ENCODE measurements around the gene ADCY9.
"Not testable (repeated sequence)": the region's sequence is repeated elsewhere in the genome, so short reads cannot be mapped to it uniquely, and the experiment has no call there.

The ADCY9 gene

GRCh38 chr16:4064950-4065352 lies 51.3 kb downstream of the ADCY9 start:
- no peak for DNase-seq

DNA sequence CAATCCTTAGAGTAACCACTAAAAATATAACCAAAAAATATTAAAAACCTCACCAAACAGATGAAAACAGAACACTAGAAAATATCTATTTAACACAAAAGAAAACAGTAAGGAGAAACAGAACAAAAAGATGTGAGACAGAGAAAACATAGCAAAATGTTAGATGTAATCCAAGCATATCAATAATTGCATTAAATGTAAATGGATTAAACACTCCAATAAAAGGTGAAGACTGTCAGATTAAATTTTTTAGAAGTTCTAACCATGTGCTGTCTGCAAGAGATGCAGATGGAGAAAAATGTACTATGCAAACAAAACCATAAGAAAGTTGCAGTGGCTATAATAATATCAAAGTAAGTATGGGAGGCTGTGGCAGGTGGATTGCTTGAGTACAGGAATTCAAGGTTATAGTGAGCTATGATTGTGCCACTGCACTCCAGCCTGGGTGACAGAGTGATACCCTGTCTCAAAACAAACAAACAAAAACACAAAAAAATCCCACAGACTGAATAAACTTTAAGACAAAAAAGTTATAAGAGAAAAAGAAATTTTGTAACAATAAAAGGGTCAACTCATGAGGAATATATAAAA lies 53.9 kb downstream of the ADCY9 start:
- DNase-seq, result no peak

DNA sequence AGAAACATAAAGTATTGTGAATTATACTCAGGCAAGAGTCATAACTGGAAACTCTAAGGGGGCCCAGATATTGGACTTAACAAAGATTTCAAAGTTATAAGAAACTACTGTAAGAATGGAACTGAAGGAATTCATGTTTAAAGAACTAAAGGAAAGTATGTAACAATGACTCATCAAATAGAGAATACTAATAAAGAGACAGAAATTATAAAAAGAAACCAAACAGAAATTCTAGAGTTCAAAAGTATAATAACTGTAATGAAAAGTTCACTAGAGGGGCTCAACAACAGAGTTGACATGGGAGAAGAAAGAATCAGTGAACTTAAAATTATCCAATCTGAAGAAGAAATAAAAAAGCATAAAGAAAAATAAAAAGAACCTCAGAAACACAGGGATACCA lies 55.4 kb downstream of the ADCY9 start:
- no peak for DNase-seq

DNA sequence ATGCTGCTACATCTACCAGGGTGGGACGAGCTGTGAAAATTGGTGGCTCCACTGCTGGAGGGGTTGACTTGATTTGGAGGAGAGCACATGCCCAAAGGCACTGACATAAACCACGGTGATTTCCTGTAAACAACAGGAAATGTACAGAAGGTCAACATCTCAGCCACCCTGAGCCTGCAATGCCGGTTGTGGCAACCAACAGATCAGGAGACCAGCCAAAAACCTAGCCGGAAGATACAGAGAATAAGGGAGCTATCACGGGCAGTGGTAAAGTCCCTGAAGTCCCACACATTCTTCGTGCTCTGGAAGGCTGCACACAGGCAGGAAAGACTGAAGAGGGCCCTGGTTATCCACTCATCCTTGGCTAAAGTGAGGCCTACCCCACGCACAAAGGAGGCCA lies 56.2 kb downstream of the ADCY9 start:
- no peak for DNase-seq

- no peak for DNase-seq
These were observed 57.9 kb downstream of the ADCY9 start for GRCh38 chr16:4058386-4058785.

DNA sequence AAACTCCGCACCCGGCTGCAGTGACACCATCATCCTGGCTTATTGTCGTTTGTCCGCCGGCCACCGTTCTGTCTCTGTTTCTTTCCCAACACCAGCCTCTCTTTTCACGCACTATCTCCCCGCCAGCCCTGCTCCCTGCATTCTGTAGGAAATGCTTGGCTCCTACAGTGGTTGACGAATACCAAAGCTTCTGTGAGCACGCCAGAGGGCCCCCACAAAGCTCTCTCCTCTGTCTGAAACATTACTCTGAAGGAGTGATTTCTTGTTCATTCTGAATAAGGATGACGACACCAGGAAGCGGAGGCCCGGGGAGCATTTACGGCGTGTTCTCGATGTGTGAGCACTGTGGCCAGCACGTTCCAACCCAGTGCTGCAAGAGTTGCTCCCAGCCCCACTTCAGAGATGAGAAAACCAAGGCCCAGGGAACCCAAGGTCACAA lies 58.8 kb downstream of the ADCY9 start:
- no peak for DNase-seq

DNA sequence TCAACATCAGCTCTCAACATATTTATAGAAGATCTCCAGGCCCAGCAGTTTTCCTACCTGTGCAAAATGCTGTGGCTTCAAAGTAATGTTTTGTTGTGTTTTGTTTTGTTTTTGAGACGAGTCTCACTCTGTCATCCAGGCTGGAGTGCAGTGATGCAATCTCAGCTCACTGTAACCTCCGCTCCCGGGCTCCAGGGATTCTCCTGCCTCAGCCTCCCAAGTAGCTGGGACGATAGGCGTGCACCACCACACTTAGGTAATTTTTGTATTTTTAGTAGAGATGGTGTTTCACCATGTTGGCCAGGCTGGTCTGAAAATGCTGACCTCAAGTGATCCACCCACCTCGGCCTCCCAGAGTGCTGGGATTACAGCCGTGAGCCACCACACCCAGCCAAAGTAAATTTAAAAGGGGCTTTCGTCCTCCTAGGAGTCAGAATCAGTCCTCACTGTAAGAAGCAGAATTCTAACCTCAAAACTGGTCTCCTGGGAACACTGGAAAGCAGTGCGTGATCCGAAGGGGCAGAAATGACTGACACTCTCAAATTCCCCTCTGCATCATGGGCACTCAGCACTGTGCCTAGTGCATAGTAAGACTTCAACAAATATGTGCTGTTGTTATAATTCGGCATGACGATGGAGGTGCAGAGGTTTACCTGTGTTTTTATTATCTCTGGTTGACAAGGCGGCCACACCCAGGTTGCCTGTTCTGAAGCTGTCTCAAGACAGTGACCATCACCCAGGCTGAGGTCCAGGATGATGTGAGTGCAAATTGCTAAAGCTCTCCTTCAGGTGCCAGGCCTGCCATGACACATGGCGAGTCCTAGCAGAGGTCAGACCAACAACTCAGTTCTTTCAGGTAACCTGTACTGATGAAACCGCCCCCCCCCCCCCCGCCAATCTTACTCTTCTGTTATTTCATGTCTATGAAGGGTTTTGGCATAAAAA lies 59.8 kb downstream of the ADCY9 start:
- no peak for DNase-seq

DNA sequence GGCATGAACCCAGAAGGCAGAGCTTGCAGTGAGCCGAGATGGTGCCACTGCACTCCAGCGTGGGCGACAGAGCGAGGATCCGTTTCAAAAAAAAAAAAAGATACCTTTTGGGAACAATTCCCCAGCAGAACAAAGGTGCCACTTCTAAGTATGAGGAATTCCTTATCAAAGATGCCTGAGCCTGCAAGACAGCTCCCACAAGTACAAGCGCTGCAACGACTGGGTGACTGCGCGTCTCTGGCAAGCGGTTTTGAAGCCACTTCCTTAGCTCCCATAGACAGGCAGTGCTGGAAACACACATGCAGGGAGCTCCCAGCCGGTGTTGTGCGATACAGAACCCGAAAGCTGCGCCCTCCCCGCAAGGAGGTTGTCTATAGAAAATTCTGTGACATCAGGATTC lies 60.5 kb downstream of the ADCY9 start:
- DNase-seq, result no peak

GRCh38 chr16:4053301-4053845 lies 62.9 kb downstream of the ADCY9 start:
- no peak for DNase-seq

DNA sequence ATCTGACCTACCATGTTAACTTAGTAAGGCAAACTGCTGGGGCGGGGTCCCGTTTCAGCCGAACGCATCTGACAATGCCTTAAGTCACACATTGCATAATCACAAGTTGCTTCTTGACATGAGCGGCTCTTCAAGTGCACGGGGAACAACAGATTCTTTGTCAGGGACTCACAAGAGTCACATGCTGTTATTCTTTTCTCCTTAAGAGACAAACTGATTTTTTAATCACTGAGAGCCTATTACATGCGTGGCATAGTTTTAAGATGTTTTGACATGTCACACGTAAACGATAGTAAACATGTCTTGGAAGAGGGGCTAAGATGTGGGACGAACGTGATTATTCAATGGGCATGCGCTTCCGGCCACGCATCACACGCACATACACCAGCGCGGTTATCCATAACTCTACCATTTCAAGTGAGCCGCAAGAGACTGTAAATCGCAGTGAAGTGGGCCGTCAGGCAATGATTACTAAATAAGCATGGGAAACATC lies 63.4 kb downstream of the ADCY9 start:
- DNase-seq, result no peak

GRCh38 chr16:4052096-4052495 lies 64.1 kb downstream of the ADCY9 start:
- no peak for DNase-seq

DNA sequence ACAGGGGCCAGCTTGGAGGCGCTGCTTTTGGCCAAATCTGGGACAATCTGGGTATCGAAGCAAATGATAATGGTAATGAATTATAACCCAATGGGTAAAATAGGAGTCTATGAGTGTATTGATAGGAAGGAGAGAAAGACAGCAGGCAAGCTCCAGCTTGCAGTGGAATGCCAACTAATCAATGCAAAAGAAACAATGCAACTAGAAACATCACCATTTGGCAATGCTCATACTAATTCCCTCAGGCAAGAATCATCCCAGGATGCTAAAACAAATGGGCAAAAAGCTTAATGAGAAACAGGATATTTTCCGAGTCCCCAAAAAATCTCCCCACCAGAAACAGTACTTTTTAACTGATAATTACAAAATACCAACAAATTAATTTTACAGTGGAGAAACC lies 64.7 kb downstream of the ADCY9 start:
- no peak for DNase-seq

DNA sequence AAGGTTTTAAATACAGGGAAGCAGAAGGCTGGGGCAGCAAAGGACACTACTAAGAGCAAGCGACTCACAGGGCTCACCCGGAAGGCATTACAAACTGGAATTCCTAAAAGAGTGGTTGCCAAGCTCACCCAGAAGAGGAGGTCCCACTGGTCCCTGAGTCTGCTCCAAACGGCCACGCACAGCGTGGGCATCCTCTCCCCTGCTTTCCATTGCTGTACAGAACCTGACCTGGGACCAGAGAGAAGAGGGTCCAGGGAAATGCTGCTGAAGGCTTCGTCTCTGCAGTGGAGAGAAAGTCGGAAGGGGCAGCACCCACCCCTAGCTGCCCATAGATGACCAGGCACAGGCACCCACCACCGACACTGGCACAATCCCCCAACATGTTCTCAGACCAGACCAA lies 67.2 kb downstream of the ADCY9 start:
- DNase-seq, result no peak

DNA sequence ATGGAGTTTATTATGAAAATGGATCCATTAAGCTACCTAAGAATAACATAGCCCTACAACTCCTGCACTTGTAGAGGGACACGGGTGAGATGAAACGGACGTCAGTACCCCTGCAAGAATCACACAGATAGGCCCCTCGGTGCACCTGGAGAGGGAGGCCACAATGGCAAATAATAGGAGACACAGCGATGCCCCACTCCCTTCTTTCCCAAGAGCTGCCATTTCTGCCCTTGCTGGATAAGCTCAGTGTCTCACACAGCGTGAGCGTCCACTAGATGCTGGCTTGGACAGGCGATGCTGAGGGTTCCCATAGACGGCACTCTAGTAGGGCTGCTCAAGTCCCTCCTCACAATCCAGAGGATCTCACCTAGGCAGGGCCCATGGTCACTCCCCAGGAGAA lies 67.8 kb downstream of the ADCY9 start:
- DNase-seq, result no peak

GRCh38 chr16:4046221-4046620 lies 70.0 kb downstream of the ADCY9 start:
- no peak for DNase-seq

DNA sequence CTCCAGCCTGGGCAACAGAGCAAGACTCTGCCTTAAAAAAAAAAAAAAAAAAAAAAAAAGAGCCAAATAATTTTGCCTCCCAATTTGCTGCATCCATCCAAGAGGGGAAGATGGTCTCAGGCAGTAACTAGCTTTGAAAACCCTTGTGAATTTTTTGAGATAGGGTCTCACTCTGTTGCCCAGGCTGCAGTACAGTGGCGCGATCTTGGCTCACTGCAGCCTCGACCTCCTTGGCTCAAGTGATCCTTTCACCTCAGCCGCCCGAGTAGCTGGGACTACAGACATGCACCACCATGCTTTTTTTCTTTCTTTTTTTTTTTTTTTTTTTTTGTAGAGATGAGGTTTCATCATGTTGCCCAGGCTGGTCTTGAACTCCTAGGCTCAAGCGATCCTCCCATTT lies 70.7 kb downstream of the ADCY9 start:
- DNase-seq, result not testable (repeated sequence)

DNA sequence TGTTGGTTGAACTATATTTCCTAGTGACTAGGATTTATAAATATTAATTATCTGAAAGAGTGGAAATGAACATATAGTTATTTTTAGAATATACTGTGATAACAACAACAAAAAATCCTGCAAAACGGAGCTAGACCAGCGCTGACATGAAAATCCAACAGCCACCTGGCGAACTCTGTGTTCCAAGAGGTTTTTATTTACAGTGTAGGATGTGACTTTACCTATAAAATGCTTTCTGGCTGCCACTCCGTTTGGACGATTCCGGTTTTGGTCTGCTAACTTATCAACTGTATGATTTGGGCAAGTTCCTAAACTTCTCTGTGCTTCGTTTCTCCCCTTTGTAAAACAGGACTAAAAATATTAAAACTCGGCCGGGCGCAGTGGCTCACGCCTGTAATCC lies 73.7 kb downstream of the ADCY9 start:
- no peak for DNase-seq

DNA sequence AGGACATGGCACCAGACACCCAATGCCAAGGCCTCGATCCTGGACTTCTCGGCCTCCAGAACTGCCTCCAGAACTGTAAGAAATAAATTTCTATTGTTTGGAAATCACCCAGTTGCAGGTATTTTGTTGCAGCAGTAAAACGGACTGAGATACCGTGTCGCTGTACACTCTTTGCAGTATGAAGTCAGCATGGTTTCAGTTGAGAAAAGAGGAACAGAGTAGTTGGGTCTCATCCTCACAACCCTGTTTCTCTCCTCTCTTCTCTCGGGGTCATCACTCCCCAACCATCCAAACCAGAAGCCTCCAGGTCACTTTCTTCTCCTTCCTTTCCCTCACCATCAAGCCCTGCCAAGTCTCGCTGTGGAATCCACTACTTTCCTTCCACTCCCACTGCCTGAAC lies 77.8 kb downstream of the ADCY9 start:
- no peak for DNase-seq

- not testable (repeated sequence) for DNase-seq
These were observed 79.3 kb downstream of the ADCY9 start for GRCh38 chr16:4036952-4037351.

- DNase-seq, result no peak
These were observed 81.3 kb downstream of the ADCY9 start for GRCh38 chr16:4034963-4035362.

DNA sequence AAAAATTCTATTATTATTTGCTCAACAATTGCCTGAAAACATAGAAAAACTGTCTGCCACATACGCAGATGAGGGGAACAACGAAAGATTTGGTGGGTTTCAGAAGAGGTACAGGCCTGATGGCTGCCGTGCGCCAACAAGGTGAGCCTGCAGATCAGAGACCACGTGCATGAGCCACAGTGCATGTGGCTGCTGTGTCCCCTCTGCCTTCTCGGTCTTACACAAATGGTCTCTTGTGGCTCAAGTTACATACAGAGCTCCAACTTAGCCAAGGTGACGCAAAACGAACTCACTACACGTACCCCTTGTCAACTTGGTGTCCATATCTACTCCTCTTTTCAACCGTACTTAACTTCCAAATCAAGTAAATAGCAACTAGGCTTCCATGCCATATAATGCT lies 82.3 kb downstream of the ADCY9 start:
- DNase-seq, result no peak

GRCh38 chr16:4032768-4033167 lies 83.5 kb downstream of the ADCY9 start:
- no peak for DNase-seq

GRCh38 chr16:4028144-4028543 lies 88.1 kb downstream of the ADCY9 start:
- no peak for DNase-seq

DNA sequence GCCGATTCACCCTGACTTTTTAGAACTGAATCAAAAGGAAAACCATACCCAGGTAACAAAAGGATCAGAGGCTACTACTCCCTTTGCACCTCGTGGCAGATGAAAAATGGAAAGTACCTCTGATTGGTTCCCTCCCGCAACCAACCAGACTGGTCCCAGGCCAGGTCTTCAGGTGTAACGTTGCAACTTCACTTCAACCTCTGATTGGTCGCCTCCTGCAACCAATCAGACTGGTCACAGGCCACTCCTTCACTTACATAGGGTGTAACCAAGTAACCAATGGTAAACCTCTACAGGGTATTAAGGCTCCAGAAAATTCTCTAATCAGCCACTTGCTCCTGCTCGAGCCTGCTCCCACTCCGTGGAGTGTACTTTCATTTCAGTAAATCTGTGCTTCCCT lies 89.4 kb downstream of the ADCY9 start:
- no peak for DNase-seq

Measured in DMS 273 treated with DMSO at 0.1 percent for 48 hours (cell line).